HG02852 (cell line): ENCODE data around the gene KRTAP5-10.
"Not testable (repeated sequence)": the region's sequence is repeated elsewhere in the genome, so short reads cannot be mapped to it uniquely, and the experiment has no call there.

Experiments
- ATAC-seq: cut with Tn5 transposase; IDR thresholded peaks from one replicate; pipeline ENCODE4 v1.9.1; 2021; ENCODE audit warnings: mild to moderate bottlenecking, moderate library complexity; ENCODE audit not compliant: unreplicated experiment

The KRTAP5-10 gene

GRCh38 chr11:71542382-71542781 is 23.0 kb upstream of the KRTAP5-10 start:
- ATAC-seq = no peak

GRCh38 chr11:71542879-71543777 is 22.2 kb upstream of the KRTAP5-10 start:
- ATAC-seq = no peak

- ATAC-seq = no peak
These were observed 21.5 kb upstream of the KRTAP5-10 start for GRCh38 chr11:71543866-71544265.

- ATAC-seq = no peak
These were observed 20.7 kb upstream of the KRTAP5-10 start for GRCh38 chr11:71544525-71545214.

- no peak for ATAC-seq
These were observed 19.9 kb upstream of the KRTAP5-10 start for GRCh38 chr11:71545405-71545966.

- ATAC-seq = no peak
These were observed 17.2 kb upstream of the KRTAP5-10 start, which contains the start of gene KRTAP5-9 for GRCh38 chr11:71548120-71548519. KRTAP5-9 (plus strand) TSS chr11:71548420; CDS start chr11:71548658, 238 bp downstream.

GRCh38 chr11:71548716-71549151 is 16.6 kb upstream of the KRTAP5-10 start:
- no peak for ATAC-seq

- ATAC-seq = no peak
These were observed 13.7 kb upstream of the KRTAP5-10 start for GRCh38 chr11:71551711-71552110.

GRCh38 chr11:71554996-71555395 is 10.4 kb upstream of the KRTAP5-10 start:
- ATAC-seq = no peak

GRCh38 chr11:71555508-71555907 is 9.9 kb upstream of the KRTAP5-10 start:
- ATAC-seq = no peak

- no peak for ATAC-seq
These were observed 9.3 kb upstream of the KRTAP5-10 start for GRCh38 chr11:71556018-71556417.

GRCh38 chr11:71557257-71557656 is 8.1 kb upstream of the KRTAP5-10 start:
- no peak for ATAC-seq

- ATAC-seq = no peak
These were observed 6.4 kb upstream of the KRTAP5-10 start for GRCh38 chr11:71558996-71559395.

GRCh38 chr11:71562120-71562519 is 3.2 kb upstream of the KRTAP5-10 start:
- ATAC-seq = no peak

GRCh38 chr11:71563406-71563805 is 2.0 kb upstream of the KRTAP5-10 start:
- ATAC-seq = no peak

GRCh38 chr11:71564430-71564829 is 933 bp upstream of the KRTAP5-10 start:
- no peak for ATAC-seq

GRCh38 chr11:71566081-71566620 is 788 bp downstream of the KRTAP5-10 start:
- no peak for ATAC-seq

GRCh38 chr11:71566626-71567599 is 1.6 kb downstream of the KRTAP5-10 start:
- not testable (repeated sequence) for ATAC-seq

GRCh38 chr11:71567633-71568032 is 2.3 kb downstream of the KRTAP5-10 start:
- ATAC-seq = not testable (repeated sequence)

- no peak for ATAC-seq
These were observed 3.5 kb downstream of the KRTAP5-10 start for GRCh38 chr11:71568704-71569349.
